Activated CD4-positive, alpha-beta T cell treated with anti-CD3 and anti-CD28 coated beads, Interleukin-2, amount 50 U/mL, for 24 hours (primary cell): ENCODE measurements around the gene SPIRE1.
"Not testable (repeated sequence)": the region's sequence is repeated elsewhere in the genome, so short reads cannot be mapped to it uniquely, and the experiment has no call there.

ENCODE experiments used
- DNase-seq, 2 donors: peaks; one replicate each; pipeline ENCODE4 v3.0.0-alpha.2; 2020; ENCODE audit warnings: low read depth in 1 of 2, low spot score in 1 of 2

SPIRE1 gene

GRCh38 chr18:12599966-12600365 is 57.9 kb downstream of the SPIRE1 start:
- DNase-seq, result no peak

- no peak for DNase-seq
Measured at GRCh38 chr18:12599543-12599942, 58.4 kb downstream of the SPIRE1 start.

- no peak for DNase-seq
Measured at GRCh38 chr18:12598181-12598930, 59.6 kb downstream of the SPIRE1 start.

GRCh38 chr18:12597760-12598159 is 60.1 kb downstream of the SPIRE1 start:
- no peak for DNase-seq

GRCh38 chr18:12595571-12596255 is 62.2 kb downstream of the SPIRE1 start:
- no peak for DNase-seq

GRCh38 chr18:12593866-12594265 is 64.0 kb downstream of the SPIRE1 start:
- no peak for DNase-seq

- no peak for DNase-seq
Measured at GRCh38 chr18:12592597-12593127, 65.2 kb downstream of the SPIRE1 start.

GRCh38 chr18:12589448-12589847 is 68.5 kb downstream of the SPIRE1 start:
- DNase-seq, result no peak

GRCh38 chr18:12586956-12587355 is 71.0 kb downstream of the SPIRE1 start:
- DNase-seq, result no peak

- no peak for DNase-seq
Measured at GRCh38 chr18:12585218-12585617, 72.7 kb downstream of the SPIRE1 start.

GRCh38 chr18:12580630-12581342 is 77.1 kb downstream of the SPIRE1 start:
- DNase-seq, result no peak

GRCh38 chr18:12579775-12580174 is 78.1 kb downstream of the SPIRE1 start:
- no peak for DNase-seq

GRCh38 chr18:12577848-12578247 is 80.1 kb downstream of the SPIRE1 start:
- DNase-seq, result no peak

- no peak for DNase-seq
Measured at GRCh38 chr18:12574494-12575185, 83.3 kb downstream of the SPIRE1 start.

- DNase-seq, result no peak
Measured at GRCh38 chr18:12571630-12572029, 86.3 kb downstream of the SPIRE1 start.

GRCh38 chr18:12569791-12570190 is 88.1 kb downstream of the SPIRE1 start:
- DNase-seq, result no peak

- DNase-seq, result no peak
Measured at GRCh38 chr18:12567849-12568248, 90.1 kb downstream of the SPIRE1 start.

- no peak for DNase-seq
Measured at GRCh38 chr18:12564861-12565260, 93.0 kb downstream of the SPIRE1 start.

- no peak for DNase-seq
Measured at GRCh38 chr18:12564378-12564777, 93.5 kb downstream of the SPIRE1 start.

- DNase-seq, result not testable (repeated sequence)
Measured at GRCh38 chr18:12560600-12560999, 97.3 kb downstream of the SPIRE1 start.

- no peak for DNase-seq
Measured at GRCh38 chr18:12559319-12559718, 98.6 kb downstream of the SPIRE1 start.
